ENCODE results near the gene HOXA5. TPM values are rescaled to one million over a fixed set of nuclear protein-coding genes. Genes with fewer than 3 reads are reported as not detected.
A peak's percentile ranks its signal among the peaks of the same experiment; 100 is the strongest.

Gene HOXA5
- total RNA-seq (2021; fragmentation: NEBNext Ultra II Directional; extraction: Animal tissue kit (Norgen Biotek cat#: 25700)): not detected in 2 replicates
- polyA plus RNA-seq (2011; rRNA removed): not detected in 2 replicates
- polyA plus RNA-seq (2011; cell fraction: cytosol; rRNA removed): not detected
- not detected for polyA plus RNA-seq (2011; cell fraction: nucleus; rRNA removed)
- polyA plus RNA-seq (2012, experiment 1 of 2): not detected in 4 replicates
- not detected for polyA plus RNA-seq (2012, experiment 2 of 2)
- not detected for polyA plus RNA-seq (2013, experiment 1 of 2)
- polyA plus RNA-seq (2013, experiment 2 of 2): not detected
- polyA minus RNA-seq (2011; rRNA and poly(A)+ RNA removed): not detected in 2 replicates
- polyA minus RNA-seq (2011; cell fraction: cytosol; rRNA and poly(A)+ RNA removed): not detected
- not detected for polyA minus RNA-seq (2011; cell fraction: nucleus; rRNA and poly(A)+ RNA removed)
- long read RNA-seq, experiment 1: 0 reads
- long read RNA-seq, experiment 2: 0 reads

GRCh38 chr7:27143023-27143949 lies at the start of gene HOXA5:
TSS of gene HOXA5 (minus strand) at chr7:27143681. CDS start at chr7:27143607, 74 bp downstream.
- Histone ChIP-seq H3K18ac (ENCODE audit: extremely low read depth, low read length) (no peak within 1 kb of the TSS), H3K79me1 (ENCODE audit: low read depth, low read length) (no peaks in the 10 kb centered on the region), H4K91ac (replicated peaks; ENCODE audit: insufficient read length, low read length) (no peak within 1 kb of the TSS), H4K5ac (ENCODE audit: insufficient read length, low read depth, low read length) (no peak within 1 kb of the TSS), H3K4ac (replicated peaks; ENCODE audit: insufficient read length, low read depth, low read length) (no peak within 1 kb of the TSS), H3K27me3 (replicated peaks in 1 of 4; ENCODE audit: control insufficient read depth in 3 of 4, extremely low read depth in 1 of 4, insufficient read depth in 3 of 4, low read length in 3 of 4) (peaks cover 97 to 100% (median 99%) of the 10 kb centered on the region in 4 experiments), H3K36me3 (ENCODE audit: control insufficient read depth in 2 of 4, insufficient read depth in 4 of 4, low read length in 3 of 4) (peaks cover 0 to 6% (median 0%) of the 10 kb centered on the region in 4 experiments; a peak in 1 of 8 replicates), H3K4me2 (ENCODE audit: insufficient read depth in 1 of 2, low read depth in 2 of 2, low read length in 2 of 2) (peak within 1 kb of the TSS; percentile 70), H4K20me1 (replicated peaks in 1 of 2; ENCODE audit: control insufficient read depth in 1 of 2, insufficient read depth in 2 of 2, low read length in 2 of 2) (peaks cover 22 to 27% of the 10 kb centered on the region in 2 experiments), H3K23me2 (ENCODE audit: low read depth, low read length) (peaks cover 9% of the 10 kb centered on the region), H2BK20ac (ENCODE audit: low read length) (no peak within 1 kb of the TSS), H3K14ac (ENCODE audit: insufficient read length) (no peak within 1 kb of the TSS), H2AFZ (ENCODE audit: low read length) (no peak within 1 kb of the TSS), H3K27ac (ENCODE audit: low read depth, low read length) (no peak within 1 kb of the TSS), H3K79me2 (ENCODE audit: control insufficient read depth in 1 of 2, insufficient read depth in 2 of 2, low read length in 2 of 2) (no peaks in the 10 kb centered on the region), H4K8ac (ENCODE audit: extremely low read depth, insufficient read depth, low read length) (peak within 1 kb of the TSS; percentile 81), H3K9me3 (ENCODE audit: insufficient read depth in 2 of 2, low read depth in 1 of 2, low read length in 1 of 2) (peaks cover 0 to 3% of the 10 kb centered on the region in 2 experiments; a peak in 1 of 4 replicates), H3K4me1 (replicated peaks in 1 of 4; ENCODE audit: control insufficient read depth in 3 of 4, insufficient read depth in 4 of 4, low read length in 3 of 4) (peaks cover 0 to 9% (median 5%) of the 10 kb centered on the region in 4 experiments; a peak in 5 of 7 replicates), H2BK120ac (replicated peaks; ENCODE audit: low read depth, low read length) (no peak within 1 kb of the TSS), H2AK5ac (ENCODE audit: low read depth, low read length) (no peak within 1 kb of the TSS), H3K56ac (replicated peaks; ENCODE audit: insufficient read length, low read depth, low read length) (no peak within 1 kb of the TSS), H3K4me3 (ENCODE audit: extremely low read depth in 1 of 4, insufficient read depth in 2 of 4, low read depth in 3 of 4, low read length in 4 of 4) (peak within 1 kb of the TSS; percentile 16 to 59 (median 24); a peak in 7 of 8 replicates), H2BK12ac (ENCODE audit: low read depth, low read length) (no peak within 1 kb of the TSS), H2BK15ac (ENCODE audit: low read length) (no peak within 1 kb of the TSS), H3K9ac (replicated peaks in 1 of 4; ENCODE audit: extremely low read depth in 1 of 4, low read depth in 3 of 4, low read length in 3 of 4) (no peak within 1 kb of the TSS), H2BK5ac (ENCODE audit: low read depth, low read length) (no peak within 1 kb of the TSS), H3K23ac (ENCODE audit: insufficient read length) (no peak within 1 kb of the TSS)
- ChIA-PET POLR2A (ENCODE audit: partially characterized antibody) (interaction anchor here (1.4 kb wide), 1 partner anchor 9 kb away, joined by 5 read pairs; the partner anchor contains the start of gene HOXA3), CTCF (ENCODE audit: partially characterized antibody) (interaction anchor here (0.7 to 12.5 kb wide), 42 partner anchors 9 to 1287 kb away, joined by 3 to 123 read pairs (median 6); partner anchors contain the start of genes HOXA1, HOXA10, HOXA3 and HOXA4)
- WGBS, 2 experiments (ENCODE audit: extremely low coverage in 1 of 2, insufficient coverage in 1 of 2, insufficient read length in 1 of 2, insufficient replicate concordance in 2 of 2, low coverage in 1 of 2, low lambda C conversion rate in 2 of 2, missing lambda C conversion rate in 1 of 2): 4% methylated on average over 79 of the region's 86 CpGs; no CpG with 5 or more reads in 1 of the 2 experiments
- peak; percentile 94 for FAIRE-seq
- DNase-seq (ENCODE audit: low read depth in 1 of 2, low spot score in 2 of 2): peak; percentile 78 to 96
- TF ChIP-seq, protein P1, sequence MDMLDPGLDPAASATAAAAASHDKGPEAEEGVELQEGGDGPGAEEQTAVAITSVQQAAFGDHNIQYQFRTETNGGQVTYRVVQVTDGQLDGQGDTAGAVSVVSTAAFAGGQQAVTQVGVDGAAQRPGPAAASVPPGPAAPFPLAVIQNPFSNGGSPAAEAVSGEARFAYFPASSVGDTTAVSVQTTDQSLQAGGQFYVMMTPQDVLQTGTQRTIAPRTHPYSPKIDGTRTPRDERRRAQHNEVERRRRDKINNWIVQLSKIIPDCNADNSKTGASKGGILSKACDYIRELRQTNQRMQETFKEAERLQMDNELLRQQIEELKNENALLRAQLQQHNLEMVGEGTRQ (IDR thresholded peaks at IDR 0.05; ENCODE audit: low read length): peak; percentile 69
- TF ChIP-seq POU5F1 (IDR thresholded peaks at IDR 0.05; ENCODE audit: low read depth, low read length) (no peak), JUND (IDR thresholded peaks at IDR 0.05; ENCODE audit: low read length) (no peak), YY1 (IDR thresholded peaks at IDR 0.05; ENCODE audit: low read depth, low read length) (no peak), CTBP2 (IDR thresholded peaks at IDR 0.05; ENCODE audit: borderline replicate concordance, insufficient read depth, insufficient read length, low read length) (no peak), CEBPB (IDR thresholded peaks at IDR 0.05; ENCODE audit: low read depth, low read length) (0 out of 2 replicates have a peak, but pooled peaks have one; percentile 1)
- TF ChIP-seq, protein P2, sequence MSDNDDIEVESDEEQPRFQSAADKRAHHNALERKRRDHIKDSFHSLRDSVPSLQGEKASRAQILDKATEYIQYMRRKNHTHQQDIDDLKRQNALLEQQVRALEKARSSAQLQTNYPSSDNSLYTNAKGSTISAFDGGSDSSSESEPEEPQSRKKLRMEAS (IDR thresholded peaks at IDR 0.05): peak; percentile 79
